ENCODE data around the gene NFIA. TPM values are rescaled to one million over a fixed set of nuclear protein-coding genes. Genes with fewer than 3 reads are reported as not detected.
"Not testable (repeated sequence)": the region's sequence is repeated elsewhere in the genome, so short reads cannot be mapped to it uniquely, and the experiment has no call there.

The NFIA gene
- total and polyA plus RNA-seq, 2 of the 13 experiments (the other 11 are each of a cell fraction or from before 2014, with no cell fraction given), result 14.7 to 28.5 TPM

- in situ Hi-C loops (cut with HindIII; ENCODE audit: extremely low pct_ligation_motif_present, low pct_unique_long_range_greater_than_20kb) (no loop called here), intact Hi-C loops (cut with micrococcal nuclease; ENCODE audit: unreplicated experiment) (no loop called here)
- no peaks in the 10 kb centered on the region for H3K79me2 ChIP-seq (ENCODE audit: insufficient read depth, low read length)
- no peak overlapping the region for H2AFZ ChIP-seq (ENCODE audit: low read length)
- no peaks in the 10 kb centered on the region for H3K27me3 ChIP-seq (ENCODE audit: control insufficient read depth in 1 of 2, insufficient read depth in 2 of 2, low read length in 2 of 2)
- ChIA-PET CTCF (ENCODE audit: low intra/inter-chr PET ratio, low total read pairs) (no interaction called here), POLR2A (no interaction called here)
- no peak overlapping the region for H3K27ac ChIP-seq (ENCODE audit: extremely low read length, insufficient read depth, low read length)
- H3K9me3 ChIP-seq (ENCODE audit: low read length), result no peaks in the 10 kb centered on the region
- no peak overlapping the region for H3K9ac ChIP-seq (ENCODE audit: insufficient read depth, low read depth, low read length)
- H3K36me3 ChIP-seq (replicated peaks in 1 of 2; ENCODE audit: control insufficient read depth in 1 of 2, insufficient read depth in 2 of 2, low read length in 2 of 2), result peaks cover 1 to 18% of the 10 kb centered on the region in 2 experiments; a peak in 3 of 5 replicates
- no peak for DNase-seq (ENCODE audit: low spot score)
- BruUV-seq (replicated peaks), result no TSS peak
- no peaks in the 10 kb centered on the region for H4K20me1 ChIP-seq (ENCODE audit: insufficient read depth, low read length)
- H3K4me1 ChIP-seq (ENCODE audit: insufficient read depth, low read length), result no peaks in the 10 kb centered on the region
- WGBS (ENCODE audit: low lambda C conversion rate), result 93% methylated on average over 4 of the region's 4 CpGs
- H3K4me3 ChIP-seq (replicated peaks in 1 of 3; ENCODE audit: insufficient read depth in 1 of 3, low read depth in 2 of 3, low read length in 3 of 3), result no peak overlapping the region
- no peak for ATAC-seq
- no peak overlapping the region for H3K4me2 ChIP-seq (ENCODE audit: low read depth, low read length)
- no peak for FAIRE-seq
- no peak for TF ChIP-seq MAF1 (CRISPR knock-in tag; IDR thresholded peaks at IDR 0.05; ENCODE audit: borderline replicate concordance)
- TF ChIP-seq RBM22 (optimal IDR thresholded peaks at IDR 0.05; ENCODE audit: low read length), result peak; percentile 80
Observed at GRCh38 chr1:61463220-61463619, 380.9 kb downstream of the NFIA start.

GRCh38 chr1:61467836-61468235 lies 385.5 kb downstream of the NFIA start:
- BruUV-seq (replicated peaks); FAIRE-seq; H3K9me3 ChIP-seq (ENCODE audit: low read length); DNase-seq (ENCODE audit: low spot score); CTCF ChIA-PET (ENCODE audit: low intra/inter-chr PET ratio, low total read pairs); H3K79me2 ChIP-seq (ENCODE audit: insufficient read depth, low read length); in situ Hi-C loops (cut with HindIII; ENCODE audit: extremely low pct_ligation_motif_present, low pct_unique_long_range_greater_than_20kb); intact Hi-C loops (cut with micrococcal nuclease; ENCODE audit: unreplicated experiment); H3K27ac ChIP-seq (ENCODE audit: extremely low read length, insufficient read depth, low read length); H3K4me1 ChIP-seq (ENCODE audit: insufficient read depth, low read length); ATAC-seq; H3K4me3 ChIP-seq (replicated peaks in 1 of 3; ENCODE audit: insufficient read depth in 1 of 3, low read depth in 2 of 3, low read length in 3 of 3); H3K27me3 ChIP-seq (ENCODE audit: control insufficient read depth in 1 of 2, insufficient read depth in 2 of 2, low read length in 2 of 2); H4K20me1 ChIP-seq (ENCODE audit: insufficient read depth, low read length); H3K9ac ChIP-seq (ENCODE audit: insufficient read depth, low read depth, low read length); H3K36me3 ChIP-seq (replicated peaks in 1 of 2; ENCODE audit: control insufficient read depth in 1 of 2, insufficient read depth in 2 of 2, low read length in 2 of 2); POLR2A ChIA-PET; H3K4me2 ChIP-seq (ENCODE audit: low read depth, low read length); H2AFZ ChIP-seq (ENCODE audit: low read length): not testable (repeated sequence)
- 87% methylated on average over 5 of the region's 5 CpGs for WGBS (ENCODE audit: low lambda C conversion rate)

- Histone ChIP-seq H3K9me3 (ENCODE audit: low read length) (no peaks in the 10 kb centered on the region), H3K4me2 (ENCODE audit: low read depth, low read length) (no peak overlapping the region), H2AFZ (ENCODE audit: low read length) (no peak overlapping the region), H3K9ac (ENCODE audit: insufficient read depth, low read depth, low read length) (no peak overlapping the region), H4K20me1 (ENCODE audit: insufficient read depth, low read length) (no peaks in the 10 kb centered on the region), H3K27me3 (ENCODE audit: control insufficient read depth in 1 of 2, insufficient read depth in 2 of 2, low read length in 2 of 2) (peaks cover 0 to 2% of the 10 kb centered on the region in 2 experiments; a peak in 1 of 5 replicates), H3K27ac (ENCODE audit: extremely low read length, insufficient read depth, low read length) (no peak overlapping the region), H3K36me3 (replicated peaks in 1 of 2; ENCODE audit: control insufficient read depth in 1 of 2, insufficient read depth in 2 of 2, low read length in 2 of 2) (no peaks in the 10 kb centered on the region), H3K4me1 (ENCODE audit: insufficient read depth, low read length) (no peaks in the 10 kb centered on the region), H3K79me2 (ENCODE audit: insufficient read depth, low read length) (no peaks in the 10 kb centered on the region), H3K4me3 (replicated peaks in 1 of 3; ENCODE audit: insufficient read depth in 1 of 3, low read depth in 2 of 3, low read length in 3 of 3) (no peak overlapping the region)
- BruUV-seq (replicated peaks), result no TSS peak
- FAIRE-seq (no peak), DNase-seq (ENCODE audit: low spot score) (no peak), ATAC-seq (no peak)
- 13% methylated on average over 1 of the region's 1 CpG for WGBS (ENCODE audit: low lambda C conversion rate)
- no peak for TF ChIP-seq ZNF891 (CRISPR knock-in tag; IDR thresholded peaks at IDR 0.05)
- TF ChIP-seq RBM39 (IDR thresholded peaks at IDR 0.05; ENCODE audit: low read depth, low read length, poor library complexity, severe bottlenecking), result no peak
- no peak for TF ChIP-seq ZNF556 (CRISPR knock-in tag; IDR thresholded peaks at IDR 0.05; ENCODE audit: borderline replicate concordance)
- no peak for TF ChIP-seq XBP1 (CRISPR knock-in tag; IDR thresholded peaks at IDR 0.05)
- no peak for TF ChIP-seq REXO4 (CRISPR knock-in tag; IDR thresholded peaks at IDR 0.05; ENCODE audit: borderline replicate concordance)
- TF ChIP-seq DRAP1 (CRISPR knock-in tag; IDR thresholded peaks at IDR 0.05), result no peak
- ChIA-PET CTCF (ENCODE audit: low intra/inter-chr PET ratio, low total read pairs) (no interaction called here), POLR2A (no interaction called here)
- in situ Hi-C loops (cut with HindIII; ENCODE audit: extremely low pct_ligation_motif_present, low pct_unique_long_range_greater_than_20kb) (no loop called here), intact Hi-C loops (cut with micrococcal nuclease; ENCODE audit: unreplicated experiment) (no loop called here)
Observed at GRCh38 chr1:61469365-61469764, 387.0 kb downstream of the NFIA start.
